GM18868 (cell line): ENCODE data around the gene HOXA3.
A peak's percentile ranks its signal among the peaks of the same experiment; 100 is the strongest.

Source experiments
- ATAC-seq: cut with Tn5 transposase; IDR thresholded peaks from one replicate; pipeline ENCODE4 v1.9.1; 2021; ENCODE audit warnings: mild to moderate bottlenecking, moderate library complexity; ENCODE audit not compliant: unreplicated experiment

Gene HOXA3

GRCh38 chr7:27151931-27152815, at the start of gene HOXA3:
Gene HOXA3 (minus strand): TSS chr7:27152583. CDS start chr7:27110640, 41,943 bp downstream.
- ATAC-seq, result no peak

DNA sequence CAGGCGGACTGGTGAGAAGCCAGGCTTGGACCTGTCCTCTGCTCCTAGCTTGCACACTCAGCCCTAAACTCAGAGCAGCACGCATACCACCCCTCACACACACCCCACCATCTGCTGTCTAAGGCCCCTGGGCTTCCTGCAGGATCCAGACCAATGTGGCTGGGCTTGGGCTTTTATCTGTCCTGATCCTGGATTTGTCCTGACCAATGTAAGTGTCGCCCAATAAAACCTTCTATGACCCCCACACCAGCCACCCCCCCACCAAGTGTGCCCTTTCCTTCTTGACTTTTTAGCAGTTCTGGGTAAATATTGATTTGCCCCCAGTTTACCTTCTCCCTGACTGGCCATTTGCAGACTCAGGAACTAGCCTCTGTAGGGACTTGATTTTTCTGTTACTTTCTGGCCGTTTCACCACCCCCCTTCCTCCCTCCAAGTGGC, 49.2 kb upstream of the HOXA3 start:
- no peak for ATAC-seq

DNA sequence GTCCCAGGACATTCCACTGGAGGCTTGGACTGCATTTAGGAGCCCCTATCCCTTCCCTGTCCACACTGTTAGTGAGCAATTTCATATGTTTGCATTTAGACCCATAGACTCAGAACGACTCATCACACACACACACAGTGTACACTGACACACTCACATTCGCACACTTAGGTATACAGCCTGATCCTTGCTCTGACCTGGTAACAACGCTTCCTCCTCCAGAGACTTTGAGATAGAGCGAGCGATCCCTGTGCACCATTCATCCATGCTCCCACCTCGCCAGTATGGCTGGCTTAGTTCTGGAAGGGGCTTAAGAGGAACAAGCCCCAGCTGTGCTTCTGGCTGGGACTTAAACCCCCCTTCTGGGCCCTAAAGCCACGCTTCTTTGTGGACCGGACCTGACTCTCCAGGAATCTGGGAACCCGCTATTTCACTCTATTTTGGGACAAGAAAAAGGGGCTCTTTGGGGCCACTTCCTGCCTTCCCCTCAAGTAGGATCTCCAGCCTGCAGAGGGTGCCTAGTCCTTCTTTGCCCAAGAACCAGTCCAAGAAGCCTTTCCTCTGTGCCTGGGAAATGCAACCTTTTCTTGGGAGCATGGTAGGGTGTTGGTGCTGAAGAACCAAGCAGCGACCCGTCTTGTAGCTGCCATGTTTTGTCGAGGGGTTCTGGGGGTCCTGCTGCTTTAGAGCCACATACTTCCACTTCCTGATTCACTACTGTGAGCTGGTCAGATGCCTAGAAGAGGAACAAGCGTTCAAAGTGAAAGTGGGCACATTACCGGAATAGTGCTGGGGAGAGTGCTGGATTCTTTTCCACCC, 48.6 kb upstream of the HOXA3 start:
- peak; percentile 36 for ATAC-seq

DNA sequence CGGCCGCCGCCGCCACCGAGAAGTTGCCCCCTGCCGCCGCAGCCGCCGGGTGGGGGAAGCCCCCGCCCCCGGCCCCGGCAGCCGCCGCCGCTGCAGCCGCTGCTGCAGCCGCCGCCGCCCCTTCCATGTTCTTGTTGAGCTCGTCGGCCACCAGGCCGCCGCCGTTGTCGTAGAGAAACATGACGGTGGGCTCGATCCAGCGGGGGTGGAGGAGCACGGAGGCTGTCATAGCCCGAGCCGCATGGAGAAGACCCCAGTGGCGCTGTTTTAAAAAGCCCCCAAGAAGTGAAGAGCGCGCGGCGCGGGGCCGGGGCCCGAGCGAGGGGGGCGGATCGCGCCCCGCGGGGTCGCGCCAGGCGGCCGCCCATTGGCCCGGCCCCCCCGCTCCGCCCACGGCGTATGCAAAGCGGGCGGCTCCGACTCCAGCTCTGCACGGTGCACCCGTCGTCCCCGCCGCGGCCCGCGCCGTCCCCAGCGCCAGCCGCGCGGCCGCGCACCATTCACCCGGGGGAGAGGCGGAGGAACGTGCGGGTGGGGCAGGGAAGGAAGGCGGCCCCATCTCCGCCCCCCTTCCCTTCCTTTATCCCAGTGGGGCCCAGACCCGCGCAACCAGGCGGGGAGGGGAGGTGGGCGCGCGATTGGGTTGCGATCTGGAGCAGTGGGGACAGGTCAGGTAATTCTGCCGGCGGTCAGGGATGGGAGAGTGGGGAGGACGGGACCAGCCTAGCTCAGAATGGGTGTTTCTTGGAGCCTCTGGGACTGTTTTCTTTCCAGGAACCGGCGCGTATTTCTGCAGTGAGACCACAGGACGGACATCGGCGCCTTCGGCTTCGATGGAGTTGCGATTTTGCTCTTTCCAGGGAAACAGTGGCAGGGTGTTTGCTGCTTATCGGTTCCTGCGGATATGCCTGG, 47.7 kb upstream of the HOXA3 start, which contains the start of gene HOXA13:
TSS of gene HOXA13 (minus strand) at position 243 of the 912 bp plus-strand sequence. CDS start at position 229, 14 bp downstream.
- peak; percentile 63 for ATAC-seq

- peak; percentile 6 for ATAC-seq
Observed at GRCh38 chr7:27198871-27199801, 46.8 kb upstream of the HOXA3 start.

- ATAC-seq, result no peak
Observed at GRCh38 chr7:27198138-27198841, 45.9 kb upstream of the HOXA3 start.

GRCh38 chr7:27197137-27198042, 45.0 kb upstream of the HOXA3 start:
- no peak for ATAC-seq

DNA sequence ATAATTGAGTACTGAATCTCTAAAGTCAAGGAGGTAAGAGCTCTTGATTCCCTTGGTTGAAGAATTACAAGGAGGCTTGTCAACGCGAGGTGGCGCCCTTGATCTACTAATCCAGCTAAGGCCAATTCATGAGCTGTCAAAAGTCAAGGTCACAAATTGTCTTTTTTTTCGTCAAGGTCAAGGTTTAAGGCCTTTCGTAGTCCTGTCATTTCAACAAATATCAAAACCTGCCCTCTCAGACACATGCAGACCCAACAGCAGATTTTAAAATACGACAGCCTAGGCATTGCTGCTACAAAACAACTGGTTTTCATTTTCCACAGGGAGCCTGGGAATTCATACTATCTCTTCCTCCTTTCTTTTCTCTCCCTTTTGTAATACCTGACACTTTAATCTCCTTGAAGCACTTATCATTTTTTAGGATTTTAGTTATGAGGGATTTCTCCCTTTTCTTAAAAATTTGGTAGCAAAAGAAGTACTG, 43.9 kb upstream of the HOXA3 start:
- ATAC-seq, result no peak

DNA sequence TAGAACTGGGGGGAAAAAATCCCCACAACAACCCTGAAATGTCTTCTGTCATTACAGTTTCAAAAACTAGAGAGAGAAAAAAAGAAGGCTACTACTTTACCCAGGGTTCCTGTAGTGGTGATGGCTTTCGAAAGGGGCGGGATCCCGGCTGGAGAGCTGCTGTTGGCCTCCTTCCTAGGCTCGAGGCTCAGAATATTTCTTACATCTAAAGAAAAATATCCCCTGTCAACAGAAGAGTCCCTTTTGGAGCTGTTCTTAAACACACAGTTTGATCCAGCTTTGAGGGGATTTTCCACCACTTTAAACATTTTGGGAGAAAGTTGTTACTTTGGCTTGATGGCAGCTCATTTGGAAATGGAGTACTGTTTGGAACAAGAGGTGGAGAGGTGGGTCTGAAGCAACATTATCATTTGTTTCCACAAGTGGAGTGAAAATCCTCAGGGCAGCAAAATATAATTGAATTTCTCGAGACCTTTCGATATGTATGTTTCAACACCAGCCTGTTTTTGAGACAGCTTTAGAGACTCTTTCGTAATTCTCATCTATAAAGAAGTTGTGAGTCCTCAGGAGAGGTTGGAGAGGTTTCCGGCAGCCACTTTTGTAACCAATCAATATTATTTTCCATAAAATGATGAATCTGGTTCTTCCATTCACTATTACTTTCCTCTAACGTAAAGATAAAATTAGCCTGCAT, 42.5 kb upstream of the HOXA3 start:
- ATAC-seq, result no peak

- no peak for ATAC-seq
Observed at GRCh38 chr7:27194002-27194352, 41.6 kb upstream of the HOXA3 start.

GRCh38 chr7:27193335-27194001, 41.1 kb upstream of the HOXA3 start:
- ATAC-seq, result no peak

DNA sequence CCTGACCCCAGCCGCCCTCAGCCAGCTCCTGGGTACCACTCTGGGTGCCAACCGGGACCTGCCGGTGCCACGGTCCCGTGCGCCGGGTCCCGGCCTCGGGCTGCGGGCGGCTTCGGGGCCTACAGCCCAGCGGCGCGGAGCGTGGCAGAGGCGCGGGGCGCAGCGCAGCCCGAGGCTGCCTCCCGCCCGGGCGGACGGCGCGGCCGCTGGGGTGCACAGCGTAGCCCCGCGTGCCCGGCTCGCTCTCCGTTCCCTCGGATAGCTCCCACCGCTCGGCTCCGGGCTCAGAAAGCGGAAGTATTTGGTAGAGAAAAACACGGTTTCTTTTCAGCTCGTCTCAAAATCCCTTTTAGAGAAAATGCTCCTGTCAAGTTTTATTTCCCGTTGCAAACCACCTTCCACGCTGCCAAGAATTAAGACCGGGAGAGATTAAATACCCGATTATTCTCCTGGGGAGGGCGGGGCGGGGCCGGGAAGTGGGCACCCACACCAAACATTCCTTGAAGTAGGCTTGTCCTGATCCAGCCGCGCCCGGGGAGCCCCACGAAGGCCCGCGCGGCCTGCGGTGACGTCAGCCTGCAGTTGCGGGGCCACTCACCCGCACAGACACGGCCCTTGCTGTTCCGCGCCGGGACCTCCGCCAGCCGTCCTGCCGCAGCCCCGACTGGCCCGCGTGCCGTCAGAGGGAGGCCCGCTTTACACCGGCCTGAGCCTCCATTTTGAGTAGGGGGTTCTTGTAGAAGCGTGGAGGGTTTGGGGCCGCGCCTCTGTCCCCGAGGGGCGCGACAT, 40.4 kb upstream of the HOXA3 start:
- no peak for ATAC-seq

- ATAC-seq, result no peak
Observed at GRCh38 chr7:27191833-27192545, 39.6 kb upstream of the HOXA3 start.

GRCh38 chr7:27191161-27191731, 38.9 kb upstream of the HOXA3 start:
- no peak for ATAC-seq
